ENCODE data around the gene ARID3A. TPM values are rescaled to one million over a fixed set of nuclear protein-coding genes. Genes with fewer than 3 reads are reported as not detected.
A peak's percentile ranks its signal among the peaks of the same experiment; 100 is the strongest.

ARID3A gene
- total and polyA plus RNA-seq, 2 of the 13 experiments (the other 11 are each of a cell fraction or from before 2014, with no cell fraction given) = 71.3 to 77.9 TPM

DNA sequence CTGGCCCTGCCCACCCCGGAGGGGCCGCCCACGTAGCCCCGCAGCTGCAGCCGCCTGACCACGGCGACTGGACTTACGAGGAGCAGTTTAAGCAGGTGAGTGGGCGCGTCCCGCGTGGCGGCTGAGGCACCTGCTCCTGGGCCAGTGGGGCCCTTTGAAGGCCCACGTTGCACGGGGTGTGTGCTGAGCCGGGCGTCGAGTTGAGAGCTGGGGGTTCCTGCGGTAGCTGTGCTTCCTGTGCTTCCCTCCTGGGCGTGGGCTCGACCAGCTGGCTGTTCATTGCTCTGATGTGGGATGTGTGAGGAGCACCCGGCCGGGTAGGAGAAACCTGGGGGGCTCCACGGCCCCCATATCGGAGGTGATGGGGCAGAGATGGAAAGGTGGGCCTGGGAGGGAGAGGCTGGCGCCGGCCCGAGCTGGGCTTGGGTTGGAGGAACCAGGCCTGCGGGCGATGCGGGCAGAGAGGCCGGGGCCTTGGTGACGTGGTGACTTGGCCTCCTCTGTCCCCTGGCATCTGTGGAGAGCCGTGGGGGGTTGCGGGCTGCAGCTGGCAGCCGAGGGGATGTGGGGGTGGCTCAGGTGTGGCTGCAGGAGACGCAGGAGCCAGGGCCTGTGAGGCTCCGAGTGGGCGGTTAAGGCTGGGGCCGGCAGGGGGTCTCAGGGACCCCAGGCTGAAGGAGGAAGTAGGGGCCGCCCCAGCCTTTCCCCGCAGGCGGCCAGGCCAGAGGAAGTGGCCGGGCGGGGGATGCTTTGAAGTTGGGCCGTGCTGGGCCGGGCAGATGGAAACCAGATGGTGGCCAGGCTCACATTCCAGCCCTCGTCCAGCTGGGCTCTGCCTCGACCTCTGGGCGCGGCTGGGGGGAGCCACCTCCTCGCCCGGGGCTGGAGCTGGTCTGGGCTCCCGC, 7.1 kb downstream of the ARID3A start (continued):
- TF ChIP-seq, protein P1, sequence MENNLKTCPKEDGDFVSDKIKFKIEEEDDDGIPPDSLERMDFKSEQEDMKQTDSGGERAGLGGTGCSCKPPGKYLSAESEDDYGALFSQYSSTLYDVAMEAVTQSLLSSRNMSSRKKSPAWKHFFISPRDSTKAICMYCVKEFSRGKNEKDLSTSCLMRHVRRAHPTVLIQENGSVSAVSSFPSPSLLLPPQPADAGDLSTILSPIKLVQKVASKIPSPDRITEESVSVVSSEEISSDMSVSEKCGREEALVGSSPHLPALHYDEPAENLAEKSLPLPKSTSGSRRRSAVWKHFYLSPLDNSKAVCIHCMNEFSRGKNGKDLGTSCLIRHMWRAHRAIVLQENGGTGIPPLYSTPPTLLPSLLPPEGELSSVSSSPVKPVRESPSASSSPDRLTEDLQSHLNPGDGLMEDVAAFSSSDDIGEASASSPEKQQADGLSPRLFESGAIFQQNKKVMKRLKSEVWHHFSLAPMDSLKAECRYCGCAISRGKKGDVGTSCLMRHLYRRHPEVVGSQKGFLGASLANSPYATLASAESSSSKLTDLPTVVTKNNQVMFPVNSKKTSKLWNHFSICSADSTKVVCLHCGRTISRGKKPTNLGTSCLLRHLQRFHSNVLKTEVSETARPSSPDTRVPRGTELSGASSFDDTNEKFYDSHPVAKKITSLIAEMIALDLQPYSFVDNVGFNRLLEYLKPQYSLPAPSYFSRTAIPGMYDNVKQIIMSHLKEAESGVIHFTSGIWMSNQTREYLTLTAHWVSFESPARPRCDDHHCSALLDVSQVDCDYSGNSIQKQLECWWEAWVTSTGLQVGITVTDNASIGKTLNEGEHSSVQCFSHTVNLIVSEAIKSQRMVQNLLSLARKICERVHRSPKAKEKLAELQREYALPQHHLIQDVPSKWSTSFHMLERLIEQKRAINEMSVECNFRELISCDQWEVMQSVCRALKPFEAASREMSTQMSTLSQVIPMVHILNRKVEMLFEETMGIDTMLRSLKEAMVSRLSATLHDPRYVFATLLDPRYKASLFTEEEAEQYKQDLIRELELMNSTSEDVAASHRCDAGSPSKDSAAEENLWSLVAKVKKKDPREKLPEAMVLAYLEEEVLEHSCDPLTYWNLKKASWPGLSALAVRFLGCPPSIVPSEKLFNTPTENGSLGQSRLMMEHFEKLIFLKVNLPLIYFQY (CRISPR knock-in tag; IDR thresholded peaks at IDR 0.05; ENCODE audit: borderline replicate concordance) = peak; percentile 23; the same call in 1 of the 2 replicates
- TF ChIP-seq PHF8 (CRISPR knock-in tag; IDR thresholded peaks at IDR 0.05) = 0 out of 2 replicates have a peak, but pooled peaks have one; percentile 29
- peak; percentile 90 for TF ChIP-seq TEAD3 (CRISPR knock-in tag; optimal IDR thresholded peaks at IDR 0.05; ENCODE audit: borderline replicate concordance)
- TF ChIP-seq, protein P2, sequence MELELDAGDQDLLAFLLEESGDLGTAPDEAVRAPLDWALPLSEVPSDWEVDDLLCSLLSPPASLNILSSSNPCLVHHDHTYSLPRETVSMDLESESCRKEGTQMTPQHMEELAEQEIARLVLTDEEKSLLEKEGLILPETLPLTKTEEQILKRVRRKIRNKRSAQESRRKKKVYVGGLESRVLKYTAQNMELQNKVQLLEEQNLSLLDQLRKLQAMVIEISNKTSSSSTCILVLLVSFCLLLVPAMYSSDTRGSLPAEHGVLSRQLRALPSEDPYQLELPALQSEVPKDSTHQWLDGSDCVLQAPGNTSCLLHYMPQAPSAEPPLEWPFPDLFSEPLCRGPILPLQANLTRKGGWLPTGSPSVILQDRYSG (CRISPR knock-in tag; IDR thresholded peaks at IDR 0.05) = no peak
- no peak for TF ChIP-seq TCF7L2 (IDR thresholded peaks at IDR 0.05; ENCODE audit: low read depth, low read length)
- TF ChIP-seq HOXD1 (CRISPR knock-in tag; IDR thresholded peaks at IDR 0.05) = no peak
- 0 out of 2 replicates have a peak, but pooled peaks have one; percentile 21 for TF ChIP-seq AHR (CRISPR knock-in tag; IDR thresholded peaks at IDR 0.05)
- TF ChIP-seq RBM22 (optimal IDR thresholded peaks at IDR 0.05; ENCODE audit: low read length) = no peak
- TF ChIP-seq STAT5B (CRISPR knock-in tag; IDR thresholded peaks at IDR 0.05) = no peak
- no peak for TF ChIP-seq NKX3-1 (CRISPR knock-in tag; IDR thresholded peaks at IDR 0.05)
- peak; percentile 71; the same call in 1 of the 2 replicates for TF ChIP-seq AKAP8 (CRISPR knock-in tag; IDR thresholded peaks at IDR 0.05)
- no peak for TF ChIP-seq ZNF550 (CRISPR knock-in tag; IDR thresholded peaks at IDR 0.05; ENCODE audit: borderline replicate concordance)
- no peak for TF ChIP-seq CCDC6 (CRISPR knock-in tag; IDR thresholded peaks at IDR 0.05)
- TF ChIP-seq ZBTB7A (CRISPR knock-in tag; IDR thresholded peaks at IDR 0.05) = peak; percentile 73
- no peak for TF ChIP-seq KDM4B (CRISPR knock-in tag; IDR thresholded peaks at IDR 0.05)
- TF ChIP-seq MTF1 (CRISPR knock-in tag; IDR thresholded peaks at IDR 0.05) = no peak
- no peak for TF ChIP-seq ZNF598 (CRISPR knock-in tag; IDR thresholded peaks at IDR 0.05; ENCODE audit: borderline replicate concordance)
- TF ChIP-seq, protein P3, sequence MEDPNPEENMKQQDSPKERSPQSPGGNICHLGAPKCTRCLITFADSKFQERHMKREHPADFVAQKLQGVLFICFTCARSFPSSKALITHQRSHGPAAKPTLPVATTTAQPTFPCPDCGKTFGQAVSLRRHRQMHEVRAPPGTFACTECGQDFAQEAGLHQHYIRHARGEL (CRISPR knock-in tag; IDR thresholded peaks at IDR 0.05) = no peak
- no peak for TF ChIP-seq NCOA2 (CRISPR knock-in tag; IDR thresholded peaks at IDR 0.05)
- no peak for TF ChIP-seq TGIF2 (CRISPR knock-in tag; IDR thresholded peaks at IDR 0.05)
- TF ChIP-seq PAWR (CRISPR knock-in tag; IDR thresholded peaks at IDR 0.05; ENCODE audit: borderline replicate concordance) = no peak
- TF ChIP-seq BRD4 (CRISPR knock-in tag; IDR thresholded peaks at IDR 0.05) = no peak
- TF ChIP-seq SPEN (CRISPR knock-in tag; IDR thresholded peaks at IDR 0.05; ENCODE audit: low read depth) = peak; percentile 29; the same call in 1 of the 2 replicates
- TF ChIP-seq ZFX (CRISPR knock-in tag; IDR thresholded peaks at IDR 0.05; ENCODE audit: low read depth) = peak; percentile 50

Data from HepG2 (cell line).